ENCODE measurements around the gene CDK17.
A peak's percentile ranks its signal among the peaks of the same experiment; 100 is the strongest.
"Not testable (repeated sequence)": the region's sequence is repeated elsewhere in the genome, so short reads cannot be mapped to it uniquely, and the experiment has no call there.

Gene CDK17

DNA sequence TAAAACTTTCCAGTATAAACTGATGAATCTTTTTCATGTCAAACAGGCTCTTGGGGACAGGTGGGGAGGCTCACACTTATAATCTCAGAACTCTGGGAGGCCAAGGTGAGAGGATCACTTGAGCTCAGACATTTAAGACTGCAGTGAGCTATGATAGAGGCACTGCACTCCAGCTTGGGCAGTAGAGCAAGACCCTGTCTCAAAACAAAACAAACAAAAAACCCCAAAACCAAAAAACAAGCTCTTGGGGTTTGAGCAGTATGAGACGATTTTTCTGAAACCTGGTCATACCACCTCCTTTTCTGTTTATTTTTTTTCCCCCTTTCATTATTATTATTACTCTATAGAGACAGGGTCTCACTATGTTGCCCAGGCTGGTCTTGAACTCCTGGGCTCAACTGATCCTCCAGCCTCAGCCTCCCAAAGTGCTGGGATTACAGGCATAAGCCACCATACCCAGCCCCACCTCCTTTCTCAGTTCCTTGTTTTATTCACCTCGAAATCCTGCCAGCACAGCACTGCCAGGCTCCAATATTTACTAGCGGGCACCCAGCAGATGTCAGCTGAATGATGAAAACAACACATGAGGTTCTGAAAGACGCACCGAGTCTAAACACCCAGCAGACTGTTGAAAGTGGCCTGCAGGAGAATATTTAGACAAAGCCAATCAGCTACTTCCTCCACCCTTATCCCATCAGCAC lies 19.5 kb upstream of the CDK17 start:
- DNase-seq (ENCODE audit: low read depth in 2 of 3, low spot score in 1 of 3) = no peak

DNA sequence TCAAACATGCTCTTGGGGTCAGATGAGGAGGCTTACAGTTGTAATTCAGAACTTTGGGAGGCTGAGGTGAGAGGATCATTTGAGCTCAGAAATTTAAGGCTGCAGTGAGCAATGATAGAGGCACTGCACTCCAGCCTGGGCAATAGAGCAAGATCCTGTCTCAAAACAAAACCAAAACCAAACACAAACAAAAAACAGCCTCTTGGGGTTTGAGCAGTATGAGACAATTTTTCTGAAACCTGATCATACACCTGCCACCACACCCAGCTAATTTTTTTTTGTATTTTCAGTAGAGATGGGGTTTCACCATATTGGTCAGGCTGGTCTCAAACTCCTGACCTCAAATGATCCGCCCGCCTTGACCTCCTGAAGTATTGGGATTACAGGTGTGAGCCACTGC lies 17.4 kb upstream of the CDK17 start:
- not testable (repeated sequence) for DNase-seq (ENCODE audit: low read depth in 2 of 3, low spot score in 1 of 3)

DNA sequence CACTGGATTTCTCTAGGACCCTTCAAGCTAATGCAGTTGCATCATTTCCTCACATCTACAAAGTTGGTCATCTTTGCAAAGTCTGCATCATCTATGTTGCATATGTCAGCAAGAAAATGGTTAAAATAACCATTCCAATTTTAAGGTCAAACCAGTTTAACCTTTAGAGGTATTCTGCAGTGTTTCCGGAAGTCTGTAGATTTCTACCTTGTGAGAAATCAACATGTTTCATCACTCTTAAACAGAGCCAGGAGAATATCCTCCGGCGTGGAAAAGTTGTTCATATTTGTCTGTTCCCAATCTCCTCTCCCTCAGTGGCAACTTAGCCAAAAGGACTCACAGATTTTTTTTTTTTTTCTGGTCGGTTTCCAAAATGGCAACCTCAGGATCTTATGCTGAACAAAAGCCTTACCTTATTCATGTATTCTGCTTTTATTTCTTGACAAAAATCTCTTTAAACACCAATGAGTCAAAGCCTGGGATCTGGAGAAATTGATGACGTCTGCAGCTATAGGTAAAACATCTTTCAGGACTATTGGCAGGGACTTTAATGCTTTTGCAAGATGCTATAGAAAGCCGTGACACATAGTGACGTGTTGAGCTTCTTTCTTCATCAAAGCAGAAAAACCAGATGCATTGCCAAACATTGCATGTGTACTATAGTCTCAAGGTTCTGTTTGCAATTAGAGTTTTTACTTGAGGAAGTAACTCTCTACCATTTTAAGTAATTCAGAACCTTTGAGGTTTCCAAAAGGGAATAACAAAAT lies 16.0 kb upstream of the CDK17 start:
- no peak for DNase-seq (ENCODE audit: low read depth in 2 of 3, low spot score in 1 of 3)

DNA sequence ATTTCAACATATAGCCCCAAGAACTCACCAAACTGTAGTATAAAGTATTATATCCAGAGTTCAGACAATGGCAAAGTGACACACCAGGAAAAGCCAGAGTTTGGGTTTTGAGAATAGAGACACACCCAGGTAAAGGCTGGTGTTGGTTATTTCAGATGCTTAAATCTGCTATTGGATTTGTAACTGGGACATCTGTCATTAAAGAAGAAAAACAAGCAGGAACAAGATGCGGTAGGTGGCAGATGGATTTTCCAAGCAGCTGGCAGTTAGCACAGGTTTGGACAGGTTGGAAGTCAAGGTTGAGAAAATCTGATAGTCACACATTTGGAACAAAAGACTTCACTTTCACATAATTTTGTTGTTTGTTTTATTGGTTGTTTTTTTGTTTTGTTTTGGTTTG lies 14.4 kb upstream of the CDK17 start:
- no peak for DNase-seq (ENCODE audit: low read depth in 2 of 3, low spot score in 1 of 3)

DNA sequence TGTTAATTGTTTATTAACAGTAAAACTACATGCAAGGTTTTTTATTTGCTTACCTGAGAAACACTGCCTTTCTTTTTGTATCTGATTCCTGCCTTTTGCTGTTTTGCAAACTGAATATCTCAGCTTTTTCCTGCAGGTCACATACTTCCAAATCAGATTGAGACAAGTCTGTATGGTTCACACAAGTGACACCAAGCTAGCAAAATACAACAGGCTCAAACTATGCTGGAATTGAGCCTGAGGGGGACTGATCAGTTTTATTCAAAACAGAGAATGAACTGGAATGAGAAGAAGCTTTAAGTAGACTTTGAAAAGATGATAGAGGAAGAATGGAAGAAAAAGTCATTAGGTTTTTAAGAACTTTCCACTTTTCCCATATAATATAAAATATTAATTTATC lies 12.2 kb upstream of the CDK17 start:
- no peak for DNase-seq (ENCODE audit: low read depth in 2 of 3, low spot score in 1 of 3)

DNA sequence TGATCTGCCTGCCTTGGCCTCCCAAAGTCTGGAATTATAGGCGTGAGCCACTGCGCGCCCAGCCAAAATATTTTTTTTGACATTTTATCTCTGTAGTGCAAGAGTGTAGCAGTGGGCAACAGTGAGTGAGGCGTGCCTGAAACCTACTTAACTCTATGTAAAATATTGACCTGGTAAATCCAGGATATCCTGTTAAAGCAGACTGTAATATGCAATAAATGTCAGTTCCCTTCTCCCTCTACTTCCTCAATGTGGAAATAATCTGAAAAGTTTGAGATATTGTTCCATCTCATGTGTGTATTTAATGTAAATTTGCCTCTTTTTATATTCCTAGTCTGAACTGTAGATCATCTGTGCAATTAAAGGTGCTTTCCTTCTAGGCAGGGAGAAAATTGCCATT lies 9.5 kb upstream of the CDK17 start:
- no peak for DNase-seq (ENCODE audit: low read depth in 2 of 3, low spot score in 1 of 3)

DNA sequence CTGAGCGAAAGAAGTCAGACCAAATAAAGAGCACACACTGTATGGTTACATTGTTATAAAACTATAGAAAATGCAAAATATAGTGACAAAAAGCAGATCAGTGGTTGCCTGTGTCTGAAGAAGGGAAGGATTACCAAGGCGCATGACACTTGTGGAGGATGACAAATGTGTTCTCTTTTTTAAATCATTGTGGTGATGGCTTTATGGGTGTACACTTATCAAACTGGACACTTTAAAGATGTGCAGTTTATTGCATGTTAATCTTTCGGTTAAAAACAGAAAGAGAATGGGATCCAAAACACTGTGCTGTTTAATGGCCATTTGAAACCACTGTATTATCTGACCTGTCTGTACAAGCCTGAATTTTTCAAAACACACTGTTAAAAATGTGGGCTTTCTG lies 8.8 kb upstream of the CDK17 start:
- DNase-seq (ENCODE audit: low read depth in 2 of 3, low spot score in 1 of 3) = no peak

DNA sequence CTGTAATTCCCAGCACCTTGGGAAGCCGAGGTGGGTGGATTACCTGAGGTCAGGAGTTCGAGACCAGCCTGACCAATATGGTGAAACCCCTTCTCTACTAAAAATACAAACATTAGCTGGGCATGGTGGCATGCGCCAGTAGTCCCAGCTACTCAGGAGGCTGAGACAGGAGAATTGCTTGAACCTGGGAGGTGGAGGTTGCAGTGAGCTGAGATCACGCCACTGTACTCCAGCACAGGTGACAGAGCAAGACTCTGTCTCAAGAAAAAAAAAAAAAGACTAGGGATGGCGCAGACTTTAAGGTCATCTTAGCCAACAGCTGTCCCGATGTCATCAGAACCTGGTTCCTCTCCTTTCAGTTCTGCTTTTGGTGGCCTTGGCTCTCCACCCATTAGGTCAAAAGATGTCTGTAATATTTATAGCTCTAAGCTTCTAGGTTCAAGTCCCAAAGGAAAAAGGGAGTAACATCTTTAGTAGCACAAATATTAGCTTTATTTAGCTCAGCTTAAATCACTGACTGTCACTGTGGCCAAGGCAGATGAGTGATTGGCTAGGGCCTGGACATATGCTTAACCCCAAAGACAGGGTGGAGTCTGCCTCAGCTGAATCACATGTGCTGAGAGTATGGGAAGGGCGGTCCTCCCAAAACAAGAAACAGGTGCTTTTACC lies 7.3 kb upstream of the CDK17 start:
- not testable (repeated sequence) for DNase-seq (ENCODE audit: low read depth in 2 of 3, low spot score in 1 of 3)

DNA sequence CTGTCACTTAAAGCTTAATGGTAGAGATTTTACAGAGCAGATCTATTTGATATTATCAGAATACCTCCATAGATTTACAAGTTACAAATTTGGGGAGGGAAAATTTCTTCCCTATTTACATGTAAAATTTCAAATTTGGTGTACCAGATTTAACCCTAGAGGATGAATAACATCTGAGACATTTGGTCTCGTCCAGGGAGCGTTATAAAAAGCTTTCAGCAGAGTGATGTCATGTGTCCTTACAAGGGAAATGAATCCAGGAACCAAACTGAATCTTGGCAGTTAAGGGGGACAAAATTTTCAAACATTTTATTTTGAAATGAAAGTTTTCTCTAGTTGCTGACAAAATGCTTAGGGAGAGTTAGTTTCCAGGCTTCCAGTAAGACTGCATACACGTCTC lies 4.5 kb upstream of the CDK17 start:
- DNase-seq (ENCODE audit: low read depth in 2 of 3, low spot score in 1 of 3) = no peak

DNA sequence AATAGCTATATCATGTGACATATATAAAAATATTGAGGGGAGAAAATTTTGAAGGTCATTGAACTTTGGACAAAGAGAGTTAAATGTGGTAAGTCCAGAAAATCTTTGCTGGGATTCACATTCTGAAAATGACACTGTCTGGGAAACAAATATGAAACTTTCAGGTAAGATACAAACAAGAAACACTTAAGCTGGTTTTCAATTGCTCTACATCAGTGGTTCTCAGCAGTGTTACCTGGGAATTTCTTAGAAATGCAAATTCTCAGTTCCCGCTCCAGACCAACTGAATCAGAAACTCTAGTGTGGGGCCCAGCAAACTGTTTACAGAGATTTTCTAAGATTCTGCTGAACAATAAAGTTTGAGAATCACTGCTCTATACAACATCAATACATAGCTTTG lies 3.6 kb upstream of the CDK17 start:
- DNase-seq (ENCODE audit: low read depth in 2 of 3, low spot score in 1 of 3) = no peak

DNA sequence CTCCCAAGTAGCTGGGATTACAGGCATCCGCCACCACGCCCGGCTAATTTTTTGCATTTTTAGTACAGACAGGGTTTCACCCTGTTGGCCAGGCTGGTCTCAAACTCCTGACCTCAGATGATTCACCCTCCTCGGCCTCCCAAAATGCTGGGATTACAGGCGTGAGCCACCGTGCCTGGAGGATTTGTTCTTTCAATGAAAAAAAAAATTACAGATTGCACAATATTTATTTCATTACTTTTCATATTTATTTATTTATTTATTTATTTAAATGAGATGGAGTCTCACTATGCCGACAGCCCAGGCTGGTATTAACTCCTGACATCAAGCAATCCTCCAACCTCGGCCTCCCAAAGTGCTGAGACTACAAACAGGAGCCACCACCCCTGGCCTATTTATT lies 2.3 kb upstream of the CDK17 start:
- DNase-seq (ENCODE audit: low read depth in 2 of 3, low spot score in 1 of 3) = not testable (repeated sequence)

DNA sequence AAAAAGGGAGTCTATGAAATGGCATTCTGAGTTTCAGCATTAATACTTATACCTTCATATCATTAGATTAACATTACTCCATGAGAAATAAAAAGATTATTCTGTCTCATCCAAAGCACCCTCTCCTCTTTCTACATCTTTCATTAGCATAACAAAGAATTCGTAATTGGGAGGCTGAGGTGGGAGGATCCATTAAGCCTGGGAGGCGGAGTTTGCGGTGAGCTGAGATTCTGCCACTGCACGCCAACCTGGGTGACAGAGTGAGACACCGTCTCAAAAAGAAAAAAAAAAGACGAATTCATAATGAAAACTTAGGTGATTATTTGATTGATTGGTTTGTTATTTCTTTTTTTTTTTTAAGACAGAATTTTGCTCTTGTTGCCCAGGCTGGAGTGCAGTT lies 1.8 kb upstream of the CDK17 start:
- no peak for DNase-seq (ENCODE audit: low read depth in 2 of 3, low spot score in 1 of 3)

DNA sequence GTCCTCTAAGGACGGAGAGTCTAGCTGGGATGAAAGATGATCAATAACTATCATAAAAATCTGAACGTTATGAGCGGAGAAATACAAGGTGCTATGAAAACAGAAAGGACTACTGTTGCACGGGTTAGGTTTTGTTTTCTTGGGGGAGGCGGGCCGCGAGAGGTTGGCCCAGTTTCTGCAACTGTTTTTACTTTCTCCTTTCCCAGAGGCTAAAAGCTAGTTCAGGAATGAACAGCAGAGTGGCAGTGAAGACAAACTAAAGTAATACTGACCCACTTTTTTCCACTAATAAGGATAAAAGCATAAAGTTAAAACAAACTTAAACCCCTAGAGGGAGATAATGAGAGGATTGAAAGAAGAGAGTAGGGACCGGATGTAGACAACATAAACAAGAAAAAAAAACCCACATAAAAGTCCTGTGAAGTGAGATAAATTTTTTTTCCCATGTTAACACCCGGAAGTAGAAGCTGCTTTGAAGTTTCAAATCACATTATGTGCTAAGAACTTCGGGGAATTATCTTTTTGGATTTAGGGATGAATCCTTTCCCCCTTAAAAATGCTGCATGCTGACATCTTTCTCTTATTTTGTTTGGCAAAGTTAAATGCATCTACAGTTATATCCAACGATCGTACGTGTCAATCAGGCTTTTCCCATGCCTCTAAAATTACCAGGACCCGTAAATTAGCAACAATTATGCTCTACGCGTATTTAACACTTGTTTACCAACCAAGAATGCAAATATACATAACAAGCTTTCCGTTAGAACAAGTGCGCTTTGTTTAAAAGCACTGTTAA lies 1.0 kb upstream of the CDK17 start:
- DNase-seq (ENCODE audit: low read depth in 2 of 3, low spot score in 1 of 3) = peak in 1 of 3 donors; percentile 35

DNA sequence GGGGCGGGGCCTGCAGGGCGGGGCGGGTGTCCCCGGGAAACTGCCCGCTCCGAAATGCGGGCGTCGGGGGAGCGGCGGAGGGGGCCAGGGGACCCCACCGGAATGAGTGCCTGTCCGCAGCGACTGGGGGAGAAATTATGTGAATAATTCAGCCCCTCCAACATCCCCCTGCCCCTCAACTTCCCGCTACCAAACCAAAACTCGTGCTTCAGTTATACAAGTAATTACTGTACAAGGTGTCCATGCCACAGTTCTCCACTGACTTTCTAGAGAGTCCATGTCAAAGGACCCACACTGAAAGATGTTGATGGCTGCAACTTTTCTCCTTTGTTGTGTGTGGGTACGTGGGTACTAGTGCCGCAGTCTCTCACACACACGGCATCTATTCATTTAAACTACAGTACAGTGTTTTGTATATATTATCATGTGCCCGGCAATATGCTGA lies 414 bp upstream of the CDK17 start:
- DNase-seq (ENCODE audit: low read depth in 2 of 3, low spot score in 1 of 3) = no peak

DNA sequence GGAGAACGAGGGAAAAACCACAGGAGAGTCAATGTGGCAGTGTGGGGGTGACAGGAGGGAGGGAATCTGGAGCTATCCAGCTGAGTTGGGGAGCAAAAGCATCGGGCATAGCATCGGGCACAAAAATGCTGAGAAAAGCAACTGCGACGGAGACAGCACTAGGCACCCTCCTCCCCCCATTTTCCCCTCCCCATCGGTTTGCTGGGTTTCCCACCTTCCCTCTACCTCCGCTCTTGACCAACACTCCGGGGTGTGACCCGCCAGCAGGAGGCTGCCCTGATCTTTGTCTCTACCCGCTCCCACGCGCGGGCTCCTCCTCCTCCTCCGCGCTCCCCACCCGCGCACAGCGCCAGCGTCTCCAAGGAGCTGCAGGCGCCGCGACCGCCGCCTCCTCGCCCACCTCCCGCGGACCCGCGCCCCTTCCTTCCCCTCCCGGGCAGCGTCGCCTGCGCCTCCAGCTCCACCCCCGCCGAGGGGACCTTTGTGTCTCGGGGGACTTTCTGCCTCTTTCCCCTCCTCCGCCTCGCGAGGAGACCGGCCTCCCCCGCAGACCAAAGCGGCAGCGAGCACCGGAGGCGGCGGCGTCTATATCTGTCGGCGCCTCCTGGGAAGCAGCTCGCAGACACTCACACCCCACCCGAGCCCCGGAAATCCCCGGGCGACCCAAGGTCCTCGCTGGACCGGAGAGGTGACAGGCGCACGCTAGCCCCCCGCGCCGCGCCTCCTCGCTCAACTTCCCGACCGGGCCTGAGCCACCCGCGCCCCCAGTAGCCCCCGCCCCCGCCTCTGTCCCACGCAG lies 920 bp downstream of the CDK17 start:
- DNase-seq (ENCODE audit: low read depth in 2 of 3, low spot score in 1 of 3) = peak; percentile 41 to 54 (median 49)

DNA sequence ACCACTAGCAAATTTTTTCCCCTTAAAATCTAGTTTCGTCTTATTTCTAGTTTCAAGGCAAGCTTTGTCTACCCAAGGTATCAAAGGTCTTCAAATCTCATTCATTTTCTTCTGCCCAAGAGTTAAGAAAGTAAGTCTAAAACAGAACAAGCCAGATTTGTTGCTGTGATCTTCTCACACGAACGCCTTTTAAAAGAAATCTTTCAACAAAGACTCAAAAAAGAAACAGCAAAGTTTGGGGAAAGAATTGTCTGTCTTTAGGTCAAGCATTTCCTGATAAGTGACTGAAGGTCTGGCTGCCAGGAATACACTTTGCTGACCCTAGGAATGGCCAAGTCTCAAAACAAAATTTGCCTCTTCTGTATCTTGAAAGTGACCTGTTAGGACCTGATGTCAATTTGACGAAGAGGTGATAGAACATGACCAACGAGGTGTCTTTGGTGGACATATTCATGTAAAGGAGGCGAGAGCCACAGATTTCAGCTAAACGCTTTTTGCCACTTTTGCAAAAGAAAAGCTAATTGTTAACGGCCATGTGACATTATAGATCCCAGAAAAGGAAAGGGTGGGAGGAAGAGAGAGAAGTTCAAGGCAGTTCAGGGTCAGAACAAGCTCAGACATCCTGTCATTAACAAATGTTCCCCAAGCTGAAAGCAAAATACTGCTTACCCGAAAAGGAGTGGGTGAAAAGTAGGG lies 1.7 kb downstream of the CDK17 start:
- no peak for DNase-seq (ENCODE audit: low read depth in 2 of 3, low spot score in 1 of 3)

DNA sequence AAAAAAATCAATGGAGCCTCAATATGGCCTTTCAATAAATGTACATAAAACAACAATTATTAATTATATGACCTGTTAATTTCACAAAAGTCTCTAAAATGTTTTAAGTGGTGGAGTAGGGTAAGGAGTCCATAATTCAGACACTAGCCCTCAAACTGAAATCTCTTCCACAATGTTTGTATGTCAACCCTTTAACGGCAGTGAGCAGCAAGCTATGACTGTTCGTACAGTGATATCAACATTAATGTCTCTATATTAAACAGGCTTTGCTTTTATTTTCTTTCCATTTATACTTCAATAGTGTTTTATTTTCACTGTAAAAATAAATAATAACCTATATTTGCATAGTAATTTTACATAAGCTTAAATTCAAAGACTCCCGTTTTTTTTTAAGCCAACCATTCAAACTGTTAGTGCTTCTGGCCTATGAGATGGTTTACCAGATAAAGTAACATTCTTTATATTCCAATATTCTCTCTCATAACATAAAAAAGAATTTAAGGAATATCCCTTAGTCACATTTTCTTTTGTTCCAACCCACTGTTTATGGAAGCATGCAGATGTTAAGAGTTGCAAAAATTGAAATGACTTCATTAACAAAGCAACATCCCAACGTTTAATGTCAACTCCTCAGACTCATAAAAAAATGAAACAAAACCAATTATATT lies 2.3 kb downstream of the CDK17 start:
- no peak for DNase-seq (ENCODE audit: low read depth in 2 of 3, low spot score in 1 of 3)

DNA sequence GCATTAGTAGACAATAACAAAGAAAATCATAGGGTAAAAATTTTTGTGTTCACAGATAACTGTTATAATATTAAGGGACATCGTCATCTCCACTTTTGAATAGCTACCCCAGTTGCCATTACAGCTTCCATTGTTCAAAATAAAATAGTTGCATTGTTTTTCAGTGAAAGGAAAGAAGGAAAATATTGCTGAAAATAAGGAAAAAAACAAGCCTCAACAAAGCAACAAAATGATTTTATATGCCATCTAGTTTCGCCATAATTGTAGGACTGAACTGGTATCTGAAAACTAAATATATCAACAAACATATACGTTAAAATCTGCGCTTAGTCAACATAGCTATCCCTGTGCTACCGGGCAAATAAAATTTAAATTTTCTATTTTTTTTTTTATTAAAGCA lies 3.3 kb downstream of the CDK17 start:
- no peak for DNase-seq (ENCODE audit: low read depth in 2 of 3, low spot score in 1 of 3)

DNA sequence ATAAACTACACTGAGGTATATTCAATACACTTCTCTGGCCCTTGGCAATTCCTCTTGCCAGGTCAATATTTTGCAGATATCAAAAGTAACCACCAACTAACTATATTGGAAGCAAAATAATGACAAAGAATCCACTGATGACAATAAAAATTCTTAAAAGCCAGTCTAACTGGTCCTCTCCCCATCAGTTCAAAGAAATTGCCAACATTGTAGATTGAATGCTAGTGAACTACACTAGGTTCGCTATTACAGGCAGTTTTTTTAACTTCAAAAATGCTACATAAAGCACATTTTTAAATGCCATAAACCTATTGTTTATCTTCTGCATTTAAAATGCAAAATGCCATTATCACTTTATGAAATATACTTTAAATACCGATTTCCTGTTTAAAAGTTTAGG lies 4.0 kb downstream of the CDK17 start:
- no peak for DNase-seq (ENCODE audit: low read depth in 2 of 3, low spot score in 1 of 3)

Measured in stimulated activated CD4-positive, alpha-beta T cell treated with anti-CD3 and anti-CD28 coated beads, Interleukin-12 subunit alpha, Interleukin-12 subunit beta, amount 100 ng/mL, for 48 hours (primary cell).